Astrocyte (in vitro differentiated cells and primary cell): ENCODE results near the gene SAA4. TPM values are rescaled to one million over a fixed set of nuclear protein-coding genes. Genes with fewer than 3 reads are reported as not detected.
"Not testable (repeated sequence)": the region's sequence is repeated elsewhere in the genome, so short reads cannot be mapped to it uniquely, and the experiment has no call there.

Experiments used
- DNase-seq: peaks from one replicate; pipeline ENCODE4 v3.0.0-alpha.2; 2010; ENCODE audit warnings: low read depth
- FAIRE-seq: peaks from 2 replicates; lab custom pipeline; 2011; peaks lifted over from hg19 to GRCh38; lab: Jason Lieb, UNC
- H2AFZ ChIP-seq: 2 replicates; pipeline ENCODE4 v1.6.0; 2012; ENCODE audit warnings: low read depth, low read length, inconsistent platforms
- H3K27ac ChIP-seq: 2 replicates; pipeline ENCODE4 v1.5.1; 2011; ENCODE audit warnings: low read depth, low read length, inconsistent platforms
- H3K27me3 ChIP-seq: 2 replicates; pipeline ENCODE4 v1.6.0; 2011; ENCODE audit warnings: low read length, inconsistent platforms; ENCODE audit not compliant: insufficient read depth
- H3K36me3 ChIP-seq: 2 replicates; pipeline ENCODE4 v1.5.1; 2011; ENCODE audit warnings: low read length, inconsistent platforms; ENCODE audit not compliant: insufficient read depth
- H3K4me1 ChIP-seq: 2 replicates; pipeline ENCODE4 v1.5.1; 2011; ENCODE audit warnings: low read length, inconsistent platforms; ENCODE audit not compliant: insufficient read depth
- H3K4me2 ChIP-seq: 2 replicates; pipeline ENCODE4 v1.6.0; 2012; ENCODE audit warnings: low read length, inconsistent platforms
- H3K4me3 ChIP-seq: 2 replicates; pipeline ENCODE4 v1.5.1; 2011; ENCODE audit warnings: low read depth, mild to moderate bottlenecking, low read length, inconsistent platforms; ENCODE audit not compliant: insufficient read depth
- H3K79me2 ChIP-seq: 2 replicates; pipeline ENCODE4 v1.6.0; 2012; ENCODE audit warnings: mild to moderate bottlenecking, low read length, inconsistent platforms; ENCODE audit not compliant: insufficient read depth
- H3K9ac ChIP-seq: 2 replicates; pipeline ENCODE4 v1.6.0; 2012; ENCODE audit warnings: mild to moderate bottlenecking, low read length, inconsistent platforms
- H3K9me3 ChIP-seq: 2 replicates; pipeline ENCODE4 v1.5.1; 2012; ENCODE audit warnings: low read depth, mild to moderate bottlenecking, low read length, inconsistent platforms; ENCODE audit not compliant: insufficient read depth
- H4K20me1 ChIP-seq: 2 replicates; pipeline ENCODE4 v1.6.0; 2012; ENCODE audit warnings: low read length, inconsistent platforms; ENCODE audit not compliant: insufficient read depth
- H3K27ac Mint-ChIP-seq: one replicate; pipeline ENCODE4 v1.8.0; 2021; ENCODE audit warnings: mild to moderate bottlenecking, mixed read lengths; ENCODE audit not compliant: unreplicated experiment
- H3K27me3 Mint-ChIP-seq: one replicate; pipeline ENCODE4 v1.8.0; 2021; ENCODE audit warnings: low read depth, mixed read lengths; ENCODE audit not compliant: unreplicated experiment
- H3K36me3 Mint-ChIP-seq: one replicate; pipeline ENCODE4 v1.8.0; 2021; ENCODE audit warnings: low read depth, mixed read lengths; ENCODE audit not compliant: unreplicated experiment
- H3K4me1 Mint-ChIP-seq: one replicate; pipeline ENCODE4 v1.8.0; 2021; ENCODE audit warnings: low read depth, mixed read lengths; ENCODE audit not compliant: unreplicated experiment
- H3K4me3 Mint-ChIP-seq: one replicate; pipeline ENCODE4 v1.8.0; 2021; ENCODE audit warnings: mild to moderate bottlenecking, moderate library complexity, mixed read lengths; ENCODE audit not compliant: unreplicated experiment
- H3K9me3 Mint-ChIP-seq: one replicate; pipeline ENCODE4 v1.8.0; 2021; ENCODE audit warnings: mild to moderate bottlenecking, mixed read lengths; ENCODE audit not compliant: unreplicated experiment
- EZH2 ChIP-seq: IDR thresholded peaks from 2 replicates; pipeline ENCODE4 v1.6.1; 2012; ENCODE audit warnings: mild to moderate bottlenecking, low read length, inconsistent platforms; ENCODE audit not compliant: insufficient read depth
- total RNA-seq: library from RNA; stranded (reverse); gene quantifications from 2 replicates; pipeline ENCODE4 v1.2.1, GENCODE V29; 2021
- TF ChIP-seq, protein P1 (sequence below): IDR thresholded peaks from 2 replicates; pipeline ENCODE4 v1.5.1; 2011; ENCODE audit warnings: low read depth, mild to moderate bottlenecking, inconsistent platforms, low read length, moderate library complexity; ENCODE audit not compliant: insufficient read depth

Gene SAA4
- total RNA-seq, 1 donor from 2014 or later: not detected

DNA sequence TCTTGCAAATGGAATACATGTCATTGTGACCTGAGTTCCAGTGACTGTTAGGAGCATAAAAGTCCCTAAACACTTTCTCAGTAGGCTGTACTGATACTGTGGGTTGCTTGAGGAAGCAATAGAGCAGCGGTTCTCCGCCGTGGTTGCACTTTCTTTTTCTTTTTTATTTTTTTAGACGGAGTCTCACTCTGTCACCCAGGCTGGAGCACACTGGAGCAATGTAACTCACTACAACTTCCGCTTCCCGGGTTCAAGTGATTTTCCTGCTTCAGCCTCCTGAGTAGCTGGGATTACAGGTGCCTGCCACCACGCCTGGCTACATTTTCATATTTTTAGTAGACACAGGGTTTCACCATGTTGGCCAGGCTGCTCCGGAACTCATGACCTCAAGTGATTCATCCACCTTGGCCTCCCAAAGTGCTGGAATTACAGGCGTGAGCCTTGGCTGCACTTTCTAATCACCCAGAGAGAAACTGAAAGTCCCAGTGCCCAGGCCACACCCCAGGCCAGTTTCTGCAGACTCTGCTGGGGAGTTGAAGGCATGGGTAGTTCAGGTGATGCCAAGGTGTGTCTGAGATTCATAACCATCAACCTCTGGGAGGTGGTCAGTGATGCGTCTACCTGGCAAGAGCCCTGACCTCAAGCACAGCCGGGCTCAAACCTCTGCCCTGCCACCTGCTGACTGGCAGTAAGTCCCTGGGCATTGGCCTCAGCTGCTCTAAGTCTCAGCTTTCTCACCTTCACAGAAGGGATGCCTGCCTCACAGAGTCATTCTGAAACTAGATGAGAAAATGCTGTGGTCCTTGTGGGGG, 10.0 kb upstream of the SAA4 start:
- H3K9ac ChIP-seq, H2AFZ ChIP-seq, H3K9me3 Mint-ChIP-seq, H4K20me1 ChIP-seq, H3K27me3 ChIP-seq, H3K36me3 Mint-ChIP-seq, DNase-seq, H3K4me2 ChIP-seq, H3K4me1 Mint-ChIP-seq, H3K36me3 ChIP-seq, H3K4me1 ChIP-seq, H3K9me3 ChIP-seq, H3K4me3 ChIP-seq, H3K4me3 Mint-ChIP-seq, H3K79me2 ChIP-seq, H3K27me3 Mint-ChIP-seq, H3K27ac ChIP-seq, FAIRE-seq, H3K27ac Mint-ChIP-seq: not testable (repeated sequence)

DNA sequence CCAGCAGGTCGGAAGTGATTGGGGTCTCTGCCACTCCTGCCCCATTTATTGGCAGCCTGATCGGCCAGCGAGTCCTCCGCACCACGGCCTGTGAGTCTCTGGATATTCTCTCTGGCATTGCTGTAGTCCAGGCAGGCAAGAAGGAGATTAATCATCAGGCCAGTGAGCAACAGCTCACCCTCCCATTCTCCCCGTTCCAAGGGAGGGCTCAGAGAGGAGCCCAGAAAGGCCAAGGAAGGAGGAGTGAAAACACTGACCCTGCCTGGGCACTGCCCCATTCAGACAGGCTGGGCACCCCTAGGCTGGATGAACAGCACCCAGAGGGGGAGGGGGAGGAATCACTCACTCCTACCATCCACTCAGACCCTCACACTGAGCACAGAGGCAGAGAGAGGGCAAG, 8.8 kb upstream of the SAA4 start:
- H3K9me3 Mint-ChIP-seq: no peaks in the 10 kb centered on the region
- Histone ChIP-seq H3K27ac (no peak overlapping the region), H3K9ac (no peak overlapping the region), H3K79me2 (no peaks in the 10 kb centered on the region), H3K4me1 (no peaks in the 10 kb centered on the region), H3K36me3 (no peaks in the 10 kb centered on the region), H3K4me2 (no peak overlapping the region), H2AFZ (no peak overlapping the region), H3K9me3 (no peaks in the 10 kb centered on the region), H3K27me3 (no peaks in the 10 kb centered on the region), H3K4me3 (no peak overlapping the region), H4K20me1 (no peaks in the 10 kb centered on the region)
- FAIRE-seq: no peak
- peaks cover 1% of the 10 kb centered on the region for H3K36me3 Mint-ChIP-seq
- no peak for TF ChIP-seq EZH2
- TF ChIP-seq, protein P1, sequence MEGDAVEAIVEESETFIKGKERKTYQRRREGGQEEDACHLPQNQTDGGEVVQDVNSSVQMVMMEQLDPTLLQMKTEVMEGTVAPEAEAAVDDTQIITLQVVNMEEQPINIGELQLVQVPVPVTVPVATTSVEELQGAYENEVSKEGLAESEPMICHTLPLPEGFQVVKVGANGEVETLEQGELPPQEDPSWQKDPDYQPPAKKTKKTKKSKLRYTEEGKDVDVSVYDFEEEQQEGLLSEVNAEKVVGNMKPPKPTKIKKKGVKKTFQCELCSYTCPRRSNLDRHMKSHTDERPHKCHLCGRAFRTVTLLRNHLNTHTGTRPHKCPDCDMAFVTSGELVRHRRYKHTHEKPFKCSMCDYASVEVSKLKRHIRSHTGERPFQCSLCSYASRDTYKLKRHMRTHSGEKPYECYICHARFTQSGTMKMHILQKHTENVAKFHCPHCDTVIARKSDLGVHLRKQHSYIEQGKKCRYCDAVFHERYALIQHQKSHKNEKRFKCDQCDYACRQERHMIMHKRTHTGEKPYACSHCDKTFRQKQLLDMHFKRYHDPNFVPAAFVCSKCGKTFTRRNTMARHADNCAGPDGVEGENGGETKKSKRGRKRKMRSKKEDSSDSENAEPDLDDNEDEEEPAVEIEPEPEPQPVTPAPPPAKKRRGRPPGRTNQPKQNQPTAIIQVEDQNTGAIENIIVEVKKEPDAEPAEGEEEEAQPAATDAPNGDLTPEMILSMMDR: no peak
- peaks cover 8% of the 10 kb centered on the region for H3K27me3 Mint-ChIP-seq
- H3K27ac Mint-ChIP-seq: no peak overlapping the region
- H3K4me3 Mint-ChIP-seq: no peak overlapping the region
- no peak for DNase-seq
- H3K4me1 Mint-ChIP-seq: peaks cover 8% of the 10 kb centered on the region

DNA sequence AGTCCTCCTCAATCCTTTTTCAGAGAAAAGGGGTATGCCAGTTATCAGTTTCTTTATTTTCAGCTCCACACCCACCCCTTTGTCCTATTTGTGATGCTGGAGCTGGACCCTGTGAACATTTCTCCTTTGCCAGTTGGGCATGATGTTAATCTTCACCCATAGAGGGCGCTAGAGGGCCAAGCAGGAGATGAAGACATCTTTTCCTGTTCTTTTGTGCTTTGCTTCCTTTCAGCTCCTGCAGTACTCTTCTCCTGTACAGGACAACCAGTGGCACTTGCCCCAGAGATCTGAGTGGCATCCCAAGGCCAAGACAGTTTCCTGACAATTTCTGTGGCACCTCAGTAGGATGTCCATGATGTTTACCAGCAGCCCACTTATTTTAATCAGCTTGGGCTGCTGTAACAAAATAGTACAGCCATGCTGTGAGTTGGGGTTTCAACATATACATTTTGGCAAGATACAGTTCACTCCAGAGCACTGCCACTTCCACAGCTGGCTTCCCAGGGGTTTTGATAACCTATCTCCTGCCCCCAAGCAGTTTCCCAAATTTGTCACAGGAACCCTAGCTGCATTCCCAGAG, 7.3 kb upstream of the SAA4 start:
- H3K27me3 ChIP-seq: no peaks in the 10 kb centered on the region
- Mint-ChIP-seq H3K4me3 (no peak overlapping the region), H3K4me1 (peaks cover 8% of the 10 kb centered on the region), H3K27ac (no peak overlapping the region), H3K27me3 (peaks cover 6% of the 10 kb centered on the region), H3K36me3 (peaks cover 1% of the 10 kb centered on the region), H3K9me3 (no peaks in the 10 kb centered on the region)
- H4K20me1 ChIP-seq: no peaks in the 10 kb centered on the region
- H3K27ac ChIP-seq: no peak overlapping the region
- no peaks in the 10 kb centered on the region for H3K4me1 ChIP-seq
- H3K4me3 ChIP-seq: no peak overlapping the region
- H3K79me2 ChIP-seq: no peaks in the 10 kb centered on the region
- DNase-seq: peak; percentile 44
- FAIRE-seq: no peak
- TF ChIP-seq EZH2: no peak
- TF ChIP-seq, protein P1: peak; percentile 83
- H3K9me3 ChIP-seq: no peaks in the 10 kb centered on the region
- H2AFZ ChIP-seq: no peak overlapping the region
- no peak overlapping the region for H3K9ac ChIP-seq
- no peaks in the 10 kb centered on the region for H3K36me3 ChIP-seq
- H3K4me2 ChIP-seq: no peak overlapping the region
